Measurements from ENCODE around the gene TMEM151A. TPM values are rescaled to one million over a fixed set of nuclear protein-coding genes. Genes with fewer than 3 reads are reported as not detected.
A peak's percentile ranks its signal among the peaks of the same experiment; 100 is the strongest.
"Not testable (repeated sequence)": the region's sequence is repeated elsewhere in the genome, so short reads cannot be mapped to it uniquely, and the experiment has no call there.

Gene TMEM151A
- total RNA-seq, 1 donor from 2014 or later = 2.1 TPM

DNA sequence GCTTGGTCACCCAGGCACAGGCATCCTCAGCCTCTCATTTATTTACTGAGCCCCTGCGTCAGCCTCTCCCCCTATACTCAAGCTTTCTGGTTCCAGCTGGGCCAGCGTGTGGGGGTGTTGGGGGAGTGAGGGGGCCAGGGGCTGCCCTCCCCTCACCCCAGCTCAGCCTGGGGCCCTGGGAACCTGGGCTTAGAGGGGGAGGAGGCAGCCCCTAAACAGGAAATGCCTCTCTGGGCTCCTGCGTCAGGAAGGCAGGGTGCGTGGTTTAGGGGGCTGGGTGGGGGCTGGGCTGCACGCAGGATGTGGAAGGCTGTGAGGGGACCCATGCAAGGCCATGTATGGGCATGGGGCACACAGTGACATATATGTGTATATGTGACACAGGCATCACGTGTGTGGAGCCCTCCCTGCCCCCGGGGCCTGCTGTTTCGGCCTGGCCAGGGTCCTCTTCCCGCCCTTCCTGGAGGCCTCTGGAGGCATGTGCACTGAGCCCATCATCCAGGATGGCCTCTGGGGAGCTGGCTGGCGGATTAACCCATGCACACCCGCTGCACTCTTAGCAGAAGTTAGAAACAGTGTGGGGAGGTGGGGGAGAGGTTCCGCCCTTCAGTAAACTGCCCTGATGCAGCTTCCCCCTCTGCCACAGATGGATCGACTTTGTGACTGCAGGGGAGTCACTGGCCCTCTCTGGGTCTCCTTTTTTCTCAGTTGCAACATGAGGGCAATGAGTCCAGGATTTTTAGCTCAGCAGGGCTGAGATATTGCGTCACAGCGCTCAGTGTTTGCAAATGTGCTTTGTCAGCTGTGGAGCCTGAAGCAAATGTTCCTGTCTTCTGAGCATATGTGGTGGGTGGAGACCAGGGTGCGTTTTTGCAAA lies 26.3 kb downstream of the TMEM151A start:
- H3K4me1 Mint-ChIP-seq (ENCODE audit: unreplicated experiment) = peaks cover 30% of the 10 kb centered on the region

DNA sequence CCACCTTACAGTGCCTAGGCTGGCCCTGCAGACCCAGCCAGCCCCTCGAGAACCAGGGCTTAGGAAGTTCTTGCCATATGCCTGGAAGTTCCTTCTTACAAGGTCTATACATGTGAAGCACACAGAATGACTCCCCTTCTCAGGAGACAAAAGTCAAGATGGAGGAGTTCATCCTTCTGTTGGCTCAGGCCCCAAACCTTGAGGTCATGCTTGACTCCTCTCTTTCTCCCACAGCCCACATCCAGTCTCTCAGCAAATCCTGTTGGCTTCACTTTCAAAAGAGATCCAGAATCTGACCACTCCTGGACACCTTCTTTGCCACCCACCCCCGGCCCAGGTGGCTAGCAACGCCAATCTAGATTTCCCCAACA lies 26.9 kb downstream of the TMEM151A start:
- Mint-ChIP-seq H3K9me3 (peaks cover 6% of the 10 kb centered on the region), H3K27me3 (peaks cover 3% of the 10 kb centered on the region), H3K4me3 (no peak overlapping the region), H3K4me1 (ENCODE audit: unreplicated experiment) (peaks cover 37% of the 10 kb centered on the region), H3K27ac (peak overlapping the region; percentile 68), H3K36me3 (no peaks in the 10 kb centered on the region)
- TF ChIP-seq, protein P1, sequence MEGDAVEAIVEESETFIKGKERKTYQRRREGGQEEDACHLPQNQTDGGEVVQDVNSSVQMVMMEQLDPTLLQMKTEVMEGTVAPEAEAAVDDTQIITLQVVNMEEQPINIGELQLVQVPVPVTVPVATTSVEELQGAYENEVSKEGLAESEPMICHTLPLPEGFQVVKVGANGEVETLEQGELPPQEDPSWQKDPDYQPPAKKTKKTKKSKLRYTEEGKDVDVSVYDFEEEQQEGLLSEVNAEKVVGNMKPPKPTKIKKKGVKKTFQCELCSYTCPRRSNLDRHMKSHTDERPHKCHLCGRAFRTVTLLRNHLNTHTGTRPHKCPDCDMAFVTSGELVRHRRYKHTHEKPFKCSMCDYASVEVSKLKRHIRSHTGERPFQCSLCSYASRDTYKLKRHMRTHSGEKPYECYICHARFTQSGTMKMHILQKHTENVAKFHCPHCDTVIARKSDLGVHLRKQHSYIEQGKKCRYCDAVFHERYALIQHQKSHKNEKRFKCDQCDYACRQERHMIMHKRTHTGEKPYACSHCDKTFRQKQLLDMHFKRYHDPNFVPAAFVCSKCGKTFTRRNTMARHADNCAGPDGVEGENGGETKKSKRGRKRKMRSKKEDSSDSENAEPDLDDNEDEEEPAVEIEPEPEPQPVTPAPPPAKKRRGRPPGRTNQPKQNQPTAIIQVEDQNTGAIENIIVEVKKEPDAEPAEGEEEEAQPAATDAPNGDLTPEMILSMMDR (conservative IDR thresholded peaks at IDR 0.05) = no peak
- no peak for DNase-seq (ENCODE audit: extremely low spot score, unreplicated experiment)

More for the DNA sequence above, 26.3 kb downstream of the TMEM151A start:
- Mint-ChIP-seq H3K9me3 (peaks cover 6% of the 10 kb centered on the region), H3K36me3 (no peaks in the 10 kb centered on the region), H3K27ac (peak overlapping the region; percentile 68), H3K4me3 (peak overlapping the region; percentile 78), H3K27me3 (peaks cover 3% of the 10 kb centered on the region)
- TF ChIP-seq, protein P1 (conservative IDR thresholded peaks at IDR 0.05) = no peak
- DNase-seq (ENCODE audit: extremely low spot score, unreplicated experiment) = no peak

DNA sequence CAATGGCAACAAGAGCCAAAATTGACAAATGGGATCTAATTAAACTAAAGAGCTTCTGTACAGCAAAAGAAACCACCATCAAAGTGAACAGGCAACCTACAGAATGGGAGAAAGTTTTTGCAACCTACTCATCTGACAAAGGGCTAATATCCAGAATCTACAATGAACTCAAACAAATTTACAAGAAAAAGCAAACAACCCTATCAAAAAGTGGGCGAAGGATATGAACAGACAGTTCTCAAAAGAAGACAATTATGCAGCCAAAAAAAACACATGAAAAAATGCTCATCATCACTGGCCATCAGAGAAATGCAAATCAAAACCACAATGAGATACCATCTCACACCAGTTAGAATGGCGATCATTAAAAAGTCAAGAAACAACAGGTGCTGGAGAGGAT lies 28.6 kb downstream of the TMEM151A start:
- not testable (repeated sequence) for H3K27me3 Mint-ChIP-seq; H3K9me3 Mint-ChIP-seq; H3K27ac Mint-ChIP-seq; DNase-seq (ENCODE audit: extremely low spot score, unreplicated experiment); H3K36me3 Mint-ChIP-seq; H3K4me3 Mint-ChIP-seq
- peaks cover 35% of the 10 kb centered on the region for H3K4me1 Mint-ChIP-seq (ENCODE audit: unreplicated experiment)

DNA sequence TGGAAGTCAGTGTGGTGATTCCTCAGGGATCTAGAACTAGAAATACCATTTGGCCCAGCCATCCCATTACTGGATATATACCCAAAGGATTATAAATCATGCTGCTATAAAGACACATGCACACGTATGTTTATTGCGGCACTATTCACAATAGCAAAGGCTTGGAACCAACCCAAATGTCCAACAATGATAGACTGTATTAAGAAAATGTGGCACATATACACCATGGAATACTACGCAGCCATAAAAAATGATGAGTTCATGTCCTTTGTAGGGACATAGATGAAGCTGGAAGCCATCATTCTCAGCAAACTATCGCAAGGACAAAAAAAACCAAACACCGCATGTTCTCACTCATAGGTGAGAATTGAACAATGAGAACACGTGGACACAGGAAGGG lies 29.1 kb downstream of the TMEM151A start:
- H3K4me1 Mint-ChIP-seq (ENCODE audit: unreplicated experiment) = peaks cover 30% of the 10 kb centered on the region
- not testable (repeated sequence) for DNase-seq (ENCODE audit: extremely low spot score, unreplicated experiment); H3K36me3 Mint-ChIP-seq; H3K4me3 Mint-ChIP-seq; H3K9me3 Mint-ChIP-seq; H3K27ac Mint-ChIP-seq; H3K27me3 Mint-ChIP-seq

DNA sequence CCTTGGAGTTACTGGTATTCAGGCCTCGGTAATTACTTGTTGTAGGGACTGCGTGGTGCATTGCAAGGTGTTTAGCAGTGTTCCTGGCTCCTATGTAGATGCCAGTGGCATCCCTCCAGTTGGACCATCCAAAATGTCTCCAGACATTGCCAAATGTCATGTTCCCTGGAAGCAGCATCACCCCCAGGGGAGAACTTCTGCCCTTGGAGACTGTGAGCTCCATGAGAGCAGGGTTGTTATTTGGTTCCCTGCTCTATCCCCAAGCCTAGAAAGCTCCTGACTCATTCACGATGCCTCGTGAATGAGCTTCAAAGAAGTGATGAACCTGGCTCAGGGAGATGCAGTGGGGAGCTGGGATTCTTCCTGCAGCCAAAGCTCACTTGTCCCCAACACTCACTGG lies 29.9 kb downstream of the TMEM151A start:
- H3K27me3 Mint-ChIP-seq = no peaks in the 10 kb centered on the region
- TF ChIP-seq, protein P1 (conservative IDR thresholded peaks at IDR 0.05) = no peak
- H3K9me3 Mint-ChIP-seq = peaks cover 6% of the 10 kb centered on the region
- no peak for DNase-seq (ENCODE audit: extremely low spot score, unreplicated experiment)
- H3K36me3 Mint-ChIP-seq = no peaks in the 10 kb centered on the region
- no peak overlapping the region for H3K4me3 Mint-ChIP-seq
- H3K4me1 Mint-ChIP-seq (ENCODE audit: unreplicated experiment) = peaks cover 32% of the 10 kb centered on the region
- no peak overlapping the region for H3K27ac Mint-ChIP-seq

DNA sequence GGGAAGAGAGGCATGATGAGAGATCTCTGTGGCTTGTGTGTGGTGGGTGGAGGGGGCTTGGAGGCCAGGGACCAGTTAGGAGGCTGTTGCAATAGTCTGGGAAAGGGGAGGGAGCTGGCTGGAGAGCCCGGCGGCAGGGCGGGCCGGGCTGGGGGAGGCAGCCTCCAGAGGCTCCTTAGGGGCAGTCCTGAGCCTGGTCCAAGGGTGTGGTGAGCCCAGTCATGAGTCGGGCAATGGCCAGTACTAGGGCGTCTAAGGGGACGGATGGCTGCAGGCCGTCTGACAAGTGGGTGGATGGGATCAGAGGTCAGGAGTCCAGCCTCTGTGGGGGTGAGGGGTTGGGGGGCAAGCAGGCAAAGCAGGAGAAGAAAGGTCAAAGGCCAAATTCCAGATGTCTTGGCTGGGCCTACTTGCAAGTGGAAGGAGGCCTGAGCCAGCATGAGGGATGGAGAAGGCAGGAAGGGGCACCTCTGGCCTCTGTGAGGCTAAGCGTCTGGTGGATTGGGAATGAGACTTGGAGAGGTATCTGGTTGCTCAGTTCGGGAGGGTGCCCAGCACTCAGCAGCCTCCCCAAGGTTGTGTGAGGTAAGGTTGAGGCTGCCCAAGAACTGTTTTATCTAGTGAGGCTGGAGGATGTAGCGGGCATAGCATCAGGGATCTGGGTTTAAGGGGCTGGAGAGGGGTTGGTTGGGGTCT lies 31.2 kb downstream of the TMEM151A start:
- no peak overlapping the region for H3K4me3 Mint-ChIP-seq
- TF ChIP-seq, protein P1 (conservative IDR thresholded peaks at IDR 0.05) = no peak

More for the DNA sequence above, 31.2 kb downstream of the TMEM151A start:
- H3K9me3 Mint-ChIP-seq = peaks cover 6% of the 10 kb centered on the region
- peaks cover 35% of the 10 kb centered on the region for H3K4me1 Mint-ChIP-seq (ENCODE audit: unreplicated experiment)
- peak overlapping the region; percentile 65 for H3K27ac Mint-ChIP-seq
- no peak for DNase-seq (ENCODE audit: extremely low spot score, unreplicated experiment)
- H3K27me3 Mint-ChIP-seq = no peaks in the 10 kb centered on the region
- H3K36me3 Mint-ChIP-seq = no peaks in the 10 kb centered on the region
